GM10248 (cell line): ENCODE data around the gene RBM42.
"Not testable (repeated sequence)": the region's sequence is repeated elsewhere in the genome, so short reads cannot be mapped to it uniquely, and the experiment has no call there.

Experiments
- CTCF ChIA-PET: fragments of 300-600 bp; sonication (Branson Sonifier 250); formaldehyde crosslinking; extraction: SDS; loops from one replicate; lab custom pipeline; 2021; ENCODE audit warnings: antibody characterized with exemption; lab: Yijun Ruan, JAX
- POLR2A ChIA-PET: fragments of 350-650 bp; sonication (Branson Sonifier 250); formaldehyde crosslinking; extraction: SDS; loops from one replicate; lab custom pipeline; 2020; ENCODE audit warnings: antibody characterized with exemption; lab: Yijun Ruan, JAX
- DNase-seq: peaks from one replicate; pipeline ENCODE4 v3.0.0; 2012; ENCODE audit errors: extremely low spot score
- CTCF ChIP-seq: IDR thresholded peaks from 2 replicates; pipeline ENCODE4 v1.5.1; 2012; ENCODE audit warnings: mild to moderate bottlenecking, low read depth; ENCODE audit errors: extremely low read depth, missing control alignments, control extremely low read depth

Gene RBM42

GRCh38 chr19:35644987-35645679 is 16.3 kb downstream of the RBM42 start:
- peak; percentile 67 for DNase-seq
- POLR2A ChIA-PET, result interaction anchor here (1.2 kb wide), 1 partner anchor 29 kb away, joined by 4 read pairs; no protein-coding TSS in a partner anchor
- CTCF ChIA-PET, result interaction anchor here (1.0 to 1.6 kb wide), 5 partner anchors 12 to 134 kb away, joined by 3 to 5 read pairs (median 4); no protein-coding TSS in a partner anchor
- TF ChIP-seq CTCF, result no peak

DNA sequence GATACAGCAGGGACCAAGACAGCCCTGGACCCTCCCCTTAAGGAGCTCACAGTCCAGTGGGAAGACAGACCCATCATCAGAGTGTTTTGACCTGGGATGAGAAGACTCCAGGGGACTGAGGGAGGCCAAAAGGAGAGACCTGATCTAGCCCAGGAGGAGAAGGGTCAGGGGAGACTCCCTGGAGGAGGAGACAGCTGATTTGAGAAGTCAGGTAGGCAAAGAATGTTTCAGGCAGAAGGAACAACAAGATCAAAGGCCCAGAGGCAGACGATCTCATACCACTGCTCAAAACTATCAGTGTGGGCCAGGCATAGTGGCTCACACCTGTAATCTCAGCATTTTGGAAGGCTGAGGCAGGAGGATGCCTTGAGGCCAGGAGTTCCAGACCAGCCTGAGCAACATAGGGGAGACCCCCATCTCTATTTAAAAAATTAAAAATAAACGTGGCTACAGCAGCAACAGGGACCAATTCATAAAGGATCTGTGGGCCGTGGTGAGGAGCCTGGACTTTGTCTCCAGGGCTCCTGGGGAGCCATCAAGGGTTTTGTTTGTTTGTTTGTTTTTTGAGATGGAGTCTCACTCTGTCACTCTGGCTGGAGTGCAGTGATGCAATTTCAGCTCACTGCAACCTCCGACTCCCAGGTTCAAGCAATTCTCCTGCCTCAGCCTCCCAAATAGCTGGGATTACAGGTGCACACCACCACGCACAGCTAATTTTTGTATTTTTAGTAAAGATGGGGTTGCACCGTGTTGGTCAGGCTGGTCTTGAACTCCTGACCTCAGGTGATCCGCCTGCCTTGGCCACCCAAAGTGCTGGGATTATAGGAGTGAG is 17.1 kb downstream of the RBM42 start:
- ChIA-PET POLR2A (no interaction called here), CTCF (no interaction called here)
- TF ChIP-seq CTCF, result no peak
- DNase-seq, result no peak

GRCh38 chr19:35648017-35648961 is 19.5 kb downstream of the RBM42 start, which contains the start of gene COX6B1:
Gene COX6B1 (plus strand): TSS chr19:35648323. CDS start chr19:35651244, 2,921 bp downstream.
- peak; percentile 97 for DNase-seq
- no peak for TF ChIP-seq CTCF
- POLR2A ChIA-PET, result interaction anchor here (0.6 to 1.2 kb wide), 6 partner anchors 11 to 279 kb away, joined by 3 to 5 read pairs (median 3); partner anchors contain the start of gene LIN37
- CTCF ChIA-PET, result interaction anchor here (0.9 to 1.7 kb wide), 5 partner anchors 10 to 100 kb away, joined by 3 to 4 read pairs (median 4); no protein-coding TSS in a partner anchor

GRCh38 chr19:35650581-35650980 is 21.7 kb downstream of the RBM42 start:
- ChIA-PET CTCF (no interaction called here), POLR2A (no interaction called here)
- no peak for TF ChIP-seq CTCF
- no peak for DNase-seq

GRCh38 chr19:35654828-35655227 is 26.0 kb downstream of the RBM42 start:
- CTCF ChIA-PET, result interaction anchor here (1.0 to 1.4 kb wide), 3 partner anchors 21 to 140 kb away, joined by 3 to 4 read pairs (median 3); no protein-coding TSS in a partner anchor

GRCh38 chr19:35655600-35655999 is 26.8 kb downstream of the RBM42 start:
- TF ChIP-seq CTCF, result no peak
- CTCF ChIA-PET, result interaction anchor here (0.8 to 1.4 kb wide), 3 partner anchors 11 to 141 kb away, joined by 3 read pairs; partner anchors contain the start of gene UPK1A
- POLR2A ChIA-PET, result no interaction called here
- no peak for DNase-seq

More at GRCh38 chr19:35654828-35655227, 26.0 kb downstream of the RBM42 start:
- DNase-seq, result not testable (repeated sequence)
- POLR2A ChIA-PET, result interaction anchor here (0.6 kb wide), 1 partner anchor 231 kb away, joined by 6 read pairs; no protein-coding TSS in a partner anchor
